Nephron progenitor cell (in vitro differentiated cells): ENCODE data around the gene NMNAT2.

Experiments
- DNase-seq: peaks from one replicate; pipeline ENCODE4 v3.0.0; 2021
- H3K27ac Mint-ChIP-seq: 2 replicates; pipeline ENCODE4 v1.8.0; 2021; ENCODE audit warnings: mild to moderate bottlenecking, moderate library complexity, mixed read lengths
- H3K27me3 Mint-ChIP-seq: 2 replicates; pipeline ENCODE4 v1.8.0; 2021; ENCODE audit warnings: mild to moderate bottlenecking, low read depth, mixed read lengths; ENCODE audit not compliant: poor library complexity
- H3K36me3 Mint-ChIP-seq: 2 replicates; pipeline ENCODE4 v1.8.0; 2021; ENCODE audit warnings: low read depth, mixed read lengths
- H3K4me1 Mint-ChIP-seq: 2 replicates; pipeline ENCODE4 v1.8.0; 2021; ENCODE audit warnings: mixed read lengths
- H3K4me3 Mint-ChIP-seq: 2 replicates; pipeline ENCODE4 v1.8.0; 2021; ENCODE audit warnings: mild to moderate bottlenecking, moderate library complexity, mixed read lengths
- H3K9me3 Mint-ChIP-seq: 2 replicates; pipeline ENCODE4 v1.8.0; 2021; ENCODE audit warnings: mild to moderate bottlenecking, moderate library complexity, mixed read lengths
- CTCF ChIP-seq: fragments of 200-600 bp; sonication (generic); IDR thresholded peaks from 2 replicates; pipeline ENCODE4 v1.5.0; 2021; ENCODE audit warnings: antibody characterized with exemption

NMNAT2 gene

GRCh38 chr1:183259924-183260323 lies 158.3 kb downstream of the NMNAT2 start:
- Mint-ChIP-seq H3K36me3 (peaks cover 22% of the 10 kb centered on the region), H3K27me3 (peaks cover 4% of the 10 kb centered on the region), H3K4me3 (no peak overlapping the region), H3K9me3 (peaks cover 12% of the 10 kb centered on the region), H3K4me1 (peaks cover 21% of the 10 kb centered on the region), H3K27ac (no peak overlapping the region)
- no peak for TF ChIP-seq CTCF
- DNase-seq = no peak

- no peaks in the 10 kb centered on the region for H3K27me3 Mint-ChIP-seq
- TF ChIP-seq CTCF = no peak
Observed at GRCh38 chr1:183255073-183255472, 163.1 kb downstream of the NMNAT2 start.

GRCh38 chr1:183251959-183252450 lies 166.2 kb downstream of the NMNAT2 start:
- H3K9me3 Mint-ChIP-seq = peaks cover 65% of the 10 kb centered on the region
- TF ChIP-seq CTCF = no peak
- peaks cover 15% of the 10 kb centered on the region for H3K4me1 Mint-ChIP-seq
- H3K4me3 Mint-ChIP-seq = no peak overlapping the region
- peaks cover 8% of the 10 kb centered on the region for H3K27me3 Mint-ChIP-seq
- peaks cover 63% of the 10 kb centered on the region for H3K36me3 Mint-ChIP-seq
- no peak overlapping the region for H3K27ac Mint-ChIP-seq
- no peak for DNase-seq

More at GRCh38 chr1:183255073-183255472, 163.1 kb downstream of the NMNAT2 start:
- Mint-ChIP-seq H3K4me1 (peaks cover 8% of the 10 kb centered on the region), H3K9me3 (peaks cover 49% of the 10 kb centered on the region), H3K4me3 (no peak overlapping the region), H3K36me3 (peaks cover 56% of the 10 kb centered on the region), H3K27ac (no peak overlapping the region)
- no peak for DNase-seq

DNA sequence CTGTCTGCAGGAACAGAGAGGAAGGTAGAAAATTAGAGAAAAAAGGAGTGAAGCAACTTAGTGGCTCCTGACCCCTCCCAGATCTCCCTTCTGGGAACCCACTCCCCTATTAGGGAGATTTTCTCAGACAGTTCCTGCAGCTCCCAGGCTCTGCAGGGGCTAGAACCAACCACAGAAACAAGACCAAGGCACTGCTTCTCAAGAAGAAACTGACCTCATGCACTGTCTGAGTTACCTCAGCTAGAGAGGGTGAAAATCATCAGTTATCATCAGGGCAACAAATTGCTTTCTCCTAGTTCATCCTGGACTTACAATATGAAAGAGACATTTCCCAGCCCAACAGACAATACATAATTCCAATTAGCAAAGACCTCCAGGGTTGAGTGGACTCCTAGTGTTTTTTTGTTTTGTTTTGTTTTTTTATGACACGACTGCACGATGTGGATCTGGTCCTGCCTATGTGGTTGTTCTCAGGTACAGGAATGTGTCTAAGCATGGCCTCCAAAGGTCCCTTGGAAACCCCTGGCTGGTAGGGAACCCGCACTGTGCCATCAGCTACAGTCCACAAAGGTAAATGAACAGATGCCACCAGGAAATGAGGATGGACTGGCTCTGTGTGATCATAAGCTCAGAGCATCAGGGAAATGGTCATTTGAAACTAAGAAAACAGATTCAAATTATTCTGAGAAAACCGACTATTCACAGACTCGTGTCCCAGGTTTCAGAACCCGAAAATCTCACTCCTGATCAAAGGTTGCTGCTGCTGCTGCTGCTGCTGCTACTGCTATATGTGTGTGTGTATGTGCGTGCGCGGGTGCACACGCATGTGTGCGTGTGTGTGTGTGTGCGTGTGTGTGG lies 166.8 kb downstream of the NMNAT2 start:
- Mint-ChIP-seq H3K27me3 (peaks cover 9% of the 10 kb centered on the region), H3K4me1 (peaks cover 18% of the 10 kb centered on the region), H3K36me3 (peaks cover 67% of the 10 kb centered on the region), H3K9me3 (peaks cover 66% of the 10 kb centered on the region), H3K27ac (no peak overlapping the region), H3K4me3 (no peak overlapping the region)
- DNase-seq = no peak
- TF ChIP-seq CTCF = no peak

DNA sequence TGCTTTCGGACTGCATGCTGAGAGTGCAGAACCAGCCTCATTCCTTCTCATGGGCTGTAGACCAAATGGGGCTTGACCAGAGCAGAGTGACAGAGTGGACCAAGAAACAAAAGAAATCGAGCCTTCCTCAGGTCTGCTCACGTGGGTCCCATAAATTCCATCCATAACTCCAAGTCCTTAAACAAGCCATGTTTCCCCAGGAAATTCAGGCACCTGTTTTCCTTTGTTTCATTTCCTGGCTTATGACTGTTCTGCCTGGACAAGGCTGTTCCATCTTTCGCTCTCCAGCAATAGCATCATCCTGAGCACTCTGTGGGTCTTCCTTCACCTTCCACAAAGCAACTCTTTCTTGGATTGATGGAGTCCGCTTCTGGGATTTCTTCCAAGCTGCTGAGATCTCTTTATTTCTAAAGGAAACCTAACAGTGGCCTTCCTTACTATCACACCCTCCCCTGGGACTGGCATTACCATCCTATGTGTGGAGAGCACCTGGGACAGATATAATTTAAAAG lies 168.2 kb downstream of the NMNAT2 start:
- H3K9me3 Mint-ChIP-seq = peaks cover 58% of the 10 kb centered on the region
- no peak for DNase-seq
- peaks cover 32% of the 10 kb centered on the region for H3K4me1 Mint-ChIP-seq
- TF ChIP-seq CTCF = no peak
- H3K36me3 Mint-ChIP-seq = peaks cover 66% of the 10 kb centered on the region
- H3K27me3 Mint-ChIP-seq = peaks cover 9% of the 10 kb centered on the region
- H3K27ac Mint-ChIP-seq = no peak overlapping the region
- no peak overlapping the region for H3K4me3 Mint-ChIP-seq
